ENCODE results near the gene ARAF. TPM values are rescaled to one million over a fixed set of nuclear protein-coding genes. Genes with fewer than 3 reads are reported as not detected.

The ARAF gene
- total and polyA plus RNA-seq, 9 donors = 22.8 to 51.7 (median 43.9) TPM

DNA sequence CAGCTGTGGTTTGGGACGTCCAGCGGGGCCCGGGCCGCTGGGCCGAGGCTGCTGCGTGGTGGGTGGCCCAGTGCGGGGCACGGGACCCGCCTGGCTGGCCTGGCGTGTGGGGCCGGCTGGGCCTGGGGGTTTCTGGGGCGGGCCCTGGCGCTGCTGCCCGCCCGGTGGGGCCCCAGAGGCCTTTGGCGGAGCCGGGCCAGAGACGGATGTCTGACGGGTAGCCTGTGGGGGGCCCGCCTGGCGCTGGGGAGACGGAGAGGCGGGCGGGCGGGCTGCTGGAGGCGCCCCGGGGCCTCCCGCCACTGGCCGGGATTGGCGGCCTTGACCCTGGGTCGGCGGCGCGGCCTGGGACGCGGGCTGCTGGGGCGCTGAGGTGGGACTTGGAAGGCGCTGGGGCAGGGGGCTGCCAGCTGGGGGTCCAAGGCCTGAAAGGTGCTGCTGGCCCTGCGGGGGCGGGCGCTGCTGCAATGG is 13.1 kb downstream of the ARAF start:
- Histone ChIP-seq H3K27ac (ENCODE audit: low read length) (peak overlapping the region; percentile 87), H3K9me3 (replicated peaks; ENCODE audit: control insufficient read depth, low read depth, low read length) (peaks cover 4% of the 10 kb centered on the region), H3K36me3 (ENCODE audit: control insufficient read depth, insufficient read depth, low read length) (peaks cover 10% of the 10 kb centered on the region), H3K4me1 (ENCODE audit: control insufficient read depth, insufficient read depth, low read length) (peaks cover 20% of the 10 kb centered on the region), H3K4me3 (ENCODE audit: low read length) (peak overlapping the region; percentile 43), H3K27me3 (ENCODE audit: control insufficient read depth, insufficient read depth, low read length) (no peaks in the 10 kb centered on the region)
- peak; percentile 40 for DNase-seq
- 34% methylated on average over 41 of the region's 41 CpGs for WGBS (ENCODE audit: insufficient coverage)

DNA sequence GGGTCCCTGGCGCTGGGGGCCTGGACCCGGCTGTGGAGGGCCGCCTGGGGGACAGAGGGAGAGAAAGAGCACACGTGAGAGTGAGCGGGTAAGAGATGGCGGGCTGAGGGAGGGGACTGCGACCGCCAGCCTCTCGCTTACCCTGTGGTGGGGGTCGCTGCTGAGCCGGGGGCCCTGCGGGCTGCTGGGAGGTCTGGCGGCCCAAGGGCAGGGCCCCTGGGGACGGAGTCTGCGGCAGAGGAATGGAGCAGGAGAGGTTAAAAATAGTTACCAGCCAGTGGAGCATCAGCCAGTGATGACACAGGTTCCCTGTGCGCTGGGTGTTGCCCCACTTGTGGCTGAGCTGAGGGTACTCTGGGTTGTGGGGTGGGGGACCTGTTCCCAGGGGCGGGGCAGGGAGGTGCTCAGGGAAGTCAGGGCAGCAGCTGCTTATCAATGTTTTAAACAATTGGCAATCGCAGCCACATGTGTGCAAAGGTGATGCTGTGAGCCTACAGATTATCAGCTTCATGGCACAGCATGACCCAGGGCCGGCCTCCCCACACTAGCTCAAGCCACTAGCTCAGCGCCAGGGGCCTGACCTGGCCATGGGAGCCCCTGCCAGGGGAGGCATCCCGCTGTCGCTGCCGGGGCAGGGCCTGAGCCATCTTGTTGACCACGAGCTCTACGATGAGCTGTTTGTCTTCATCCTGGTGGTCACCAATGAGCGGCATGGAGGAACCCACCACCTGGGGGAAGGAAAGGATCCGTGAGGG is 13.7 kb downstream of the ARAF start:
- 44% methylated on average over 26 of the region's 27 CpGs for WGBS (ENCODE audit: insufficient coverage)

GRCh38 chrX:47576021-47576898 is 15.3 kb downstream of the ARAF start:
- Histone ChIP-seq H3K4me3 (ENCODE audit: low read length) (no peak overlapping the region), H3K9me3 (replicated peaks; ENCODE audit: control insufficient read depth, low read depth, low read length) (peaks cover 4% of the 10 kb centered on the region), H3K4me1 (ENCODE audit: control insufficient read depth, insufficient read depth, low read length) (peaks cover 20% of the 10 kb centered on the region), H3K27ac (ENCODE audit: low read length) (no peak overlapping the region), H3K27me3 (ENCODE audit: control insufficient read depth, insufficient read depth, low read length) (peaks cover 2% of the 10 kb centered on the region), H3K36me3 (ENCODE audit: control insufficient read depth, insufficient read depth, low read length) (peaks cover 6% of the 10 kb centered on the region)
- no peak for DNase-seq
- 85% methylated on average over 18 of the region's 20 CpGs for WGBS (ENCODE audit: insufficient coverage)

More for the DNA sequence above, 13.7 kb downstream of the ARAF start:
- Histone ChIP-seq H3K9me3 (replicated peaks; ENCODE audit: control insufficient read depth, low read depth, low read length) (peaks cover 4% of the 10 kb centered on the region), H3K4me1 (ENCODE audit: control insufficient read depth, insufficient read depth, low read length) (peaks cover 20% of the 10 kb centered on the region), H3K4me3 (ENCODE audit: low read length) (peak overlapping the region; percentile 43), H3K27me3 (ENCODE audit: control insufficient read depth, insufficient read depth, low read length) (peaks cover 2% of the 10 kb centered on the region), H3K27ac (ENCODE audit: low read length) (peak overlapping the region; percentile 55), H3K36me3 (ENCODE audit: control insufficient read depth, insufficient read depth, low read length) (peaks cover 10% of the 10 kb centered on the region)
- DNase-seq = no peak

DNA sequence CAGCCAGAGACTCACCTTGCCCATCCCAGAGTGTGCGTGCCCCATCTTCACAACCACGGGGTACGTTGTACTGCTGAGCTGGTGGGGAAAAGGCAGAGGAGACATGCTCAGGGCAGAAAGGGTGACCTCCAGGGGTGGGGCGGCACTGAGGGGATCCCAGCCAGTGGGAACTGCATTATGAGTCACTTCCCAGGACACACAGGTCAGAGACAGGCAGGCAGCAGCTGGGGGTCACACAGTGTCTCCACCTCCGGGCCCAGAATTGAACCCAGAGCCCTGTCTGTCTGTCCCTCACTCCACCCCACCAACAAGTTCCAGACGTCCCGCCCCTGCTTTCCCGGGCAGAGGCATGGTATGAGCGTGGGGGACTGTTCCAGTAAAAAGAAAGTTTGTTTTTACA is 16.4 kb downstream of the ARAF start:
- no peak overlapping the region for H3K4me3 ChIP-seq (ENCODE audit: low read length)
- DNase-seq = no peak
- H3K27me3 ChIP-seq (ENCODE audit: control insufficient read depth, insufficient read depth, low read length) = peaks cover 5% of the 10 kb centered on the region
- no CpG with 5 or more reads among the region's 9 CpGs for WGBS (ENCODE audit: insufficient coverage)
- H3K36me3 ChIP-seq (ENCODE audit: control insufficient read depth, insufficient read depth, low read length) = no peaks in the 10 kb centered on the region
- H3K27ac ChIP-seq (ENCODE audit: low read length) = no peak overlapping the region
- H3K4me1 ChIP-seq (ENCODE audit: control insufficient read depth, insufficient read depth, low read length) = peaks cover 25% of the 10 kb centered on the region
- H3K9me3 ChIP-seq (replicated peaks; ENCODE audit: control insufficient read depth, low read depth, low read length) = peaks cover 3% of the 10 kb centered on the region

DNA sequence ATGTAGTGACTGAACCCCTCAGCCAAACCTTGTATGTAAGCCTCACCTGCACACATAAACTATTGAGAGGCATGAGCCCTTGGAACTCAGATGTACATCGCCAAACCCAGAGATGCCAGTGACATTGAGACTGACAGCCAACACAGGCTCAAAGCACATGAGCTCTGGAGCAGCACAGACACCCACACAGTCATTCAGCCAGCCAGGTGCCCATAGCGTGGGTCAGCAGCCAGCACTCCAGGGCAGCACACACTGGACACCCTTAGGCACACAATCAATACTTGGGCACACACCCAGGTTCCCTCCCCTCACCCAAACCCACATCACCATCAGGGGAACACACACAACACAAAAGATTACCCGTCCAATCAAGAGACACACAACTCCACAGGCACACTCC is 16.9 kb downstream of the ARAF start:
- Histone ChIP-seq H3K27ac (ENCODE audit: low read length) (no peak overlapping the region), H3K4me1 (ENCODE audit: control insufficient read depth, insufficient read depth, low read length) (peaks cover 22% of the 10 kb centered on the region), H3K27me3 (ENCODE audit: control insufficient read depth, insufficient read depth, low read length) (peaks cover 5% of the 10 kb centered on the region), H3K4me3 (ENCODE audit: low read length) (no peak overlapping the region), H3K9me3 (replicated peaks; ENCODE audit: control insufficient read depth, low read depth, low read length) (peaks cover 3% of the 10 kb centered on the region), H3K36me3 (ENCODE audit: control insufficient read depth, insufficient read depth, low read length) (no peaks in the 10 kb centered on the region)
- WGBS (ENCODE audit: insufficient coverage) = 61% methylated on average over 3 of the region's 3 CpGs
- no peak for DNase-seq

GRCh38 chrX:47578692-47579091 is 17.7 kb downstream of the ARAF start:
- H3K4me3 ChIP-seq (ENCODE audit: low read length) = no peak overlapping the region
- DNase-seq = peak; percentile 15
- H3K36me3 ChIP-seq (ENCODE audit: control insufficient read depth, insufficient read depth, low read length) = no peaks in the 10 kb centered on the region
- H3K4me1 ChIP-seq (ENCODE audit: control insufficient read depth, insufficient read depth, low read length) = peaks cover 20% of the 10 kb centered on the region
- H3K27me3 ChIP-seq (ENCODE audit: control insufficient read depth, insufficient read depth, low read length) = peaks cover 5% of the 10 kb centered on the region
- no peak overlapping the region for H3K27ac ChIP-seq (ENCODE audit: low read length)
- H3K9me3 ChIP-seq (replicated peaks; ENCODE audit: control insufficient read depth, low read depth, low read length) = no peaks in the 10 kb centered on the region
- 47% methylated on average over 9 of the region's 16 CpGs for WGBS (ENCODE audit: insufficient coverage)

GRCh38 chrX:47579537-47579936 is 18.5 kb downstream of the ARAF start:
- 77% methylated on average over 6 of the region's 9 CpGs for WGBS (ENCODE audit: insufficient coverage)
- H3K27ac ChIP-seq (ENCODE audit: low read length) = no peak overlapping the region

GRCh38 chrX:47581731-47582647 is 21.0 kb downstream of the ARAF start, which contains the start of gene TIMP1:
Gene TIMP1 (plus strand): TSS chrX:47582436. CDS start chrX:47583416, 980 bp downstream.
- peak within 1 kb of the TSS; percentile 67 for H3K4me3 ChIP-seq (ENCODE audit: low read length)
- peaks cover 15% of the 10 kb centered on the region for H3K4me1 ChIP-seq (ENCODE audit: control insufficient read depth, insufficient read depth, low read length)
- peaks cover 11% of the 10 kb centered on the region for H3K36me3 ChIP-seq (ENCODE audit: control insufficient read depth, insufficient read depth, low read length)
- peak within 1 kb of the TSS; percentile 92 for H3K27ac ChIP-seq (ENCODE audit: low read length)
- H3K27me3 ChIP-seq (ENCODE audit: control insufficient read depth, insufficient read depth, low read length) = peaks cover 5% of the 10 kb centered on the region
- H3K9me3 ChIP-seq (replicated peaks; ENCODE audit: control insufficient read depth, low read depth, low read length) = no peaks in the 10 kb centered on the region
- peak; percentile 97 for DNase-seq
- WGBS (ENCODE audit: insufficient coverage) = 29% methylated on average over 25 of the region's 28 CpGs

More at GRCh38 chrX:47579537-47579936, 18.5 kb downstream of the ARAF start:
- H3K4me1 ChIP-seq (ENCODE audit: control insufficient read depth, insufficient read depth, low read length) = peaks cover 16% of the 10 kb centered on the region
- H3K9me3 ChIP-seq (replicated peaks; ENCODE audit: control insufficient read depth, low read depth, low read length) = no peaks in the 10 kb centered on the region
- DNase-seq = peak; percentile 41
- H3K4me3 ChIP-seq (ENCODE audit: low read length) = no peak overlapping the region
- no peaks in the 10 kb centered on the region for H3K36me3 ChIP-seq (ENCODE audit: control insufficient read depth, insufficient read depth, low read length)
- H3K27me3 ChIP-seq (ENCODE audit: control insufficient read depth, insufficient read depth, low read length) = peaks cover 5% of the 10 kb centered on the region

DNA sequence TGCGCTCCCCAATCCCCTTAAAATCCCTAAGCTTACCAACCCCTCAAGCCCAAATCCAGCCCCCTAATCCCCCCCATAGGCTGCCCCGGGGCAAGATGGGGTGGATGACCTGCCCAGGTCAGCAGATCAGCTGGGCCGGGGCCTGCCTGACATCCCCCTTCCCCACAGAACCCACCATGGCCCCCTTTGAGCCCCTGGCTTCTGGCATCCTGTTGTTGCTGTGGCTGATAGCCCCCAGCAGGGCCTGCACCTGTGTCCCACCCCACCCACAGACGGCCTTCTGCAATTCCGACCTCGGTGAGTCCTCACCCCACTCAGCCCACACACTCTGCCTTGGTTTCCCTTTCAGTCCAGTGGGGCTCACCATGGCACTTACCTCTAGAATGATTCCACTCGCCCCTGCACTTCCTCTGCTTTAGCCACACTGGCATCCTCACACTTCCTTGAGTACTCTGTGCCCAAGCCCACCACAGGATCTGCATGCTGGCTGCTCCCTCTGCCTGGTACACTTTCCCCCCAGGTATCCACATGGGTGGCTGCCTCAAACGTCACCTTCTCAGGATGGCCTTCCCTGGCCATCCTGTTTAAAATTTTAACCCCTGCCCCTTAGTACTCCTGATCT is 22.3 kb downstream of the ARAF start:
- WGBS (ENCODE audit: insufficient coverage) = 40% methylated on average over 7 of the region's 8 CpGs
- peak; percentile 4 for DNase-seq
- Histone ChIP-seq H3K27me3 (ENCODE audit: control insufficient read depth, insufficient read depth, low read length) (peaks cover 5% of the 10 kb centered on the region), H3K27ac (ENCODE audit: low read length) (peak overlapping the region; percentile 92), H3K36me3 (ENCODE audit: control insufficient read depth, insufficient read depth, low read length) (peaks cover 11% of the 10 kb centered on the region), H3K4me1 (ENCODE audit: control insufficient read depth, insufficient read depth, low read length) (peaks cover 15% of the 10 kb centered on the region), H3K4me3 (ENCODE audit: low read length) (peak overlapping the region; percentile 67), H3K9me3 (replicated peaks; ENCODE audit: control insufficient read depth, low read depth, low read length) (no peaks in the 10 kb centered on the region)
